HEK293 (cell line): ENCODE measurements around the gene CPNE9.
A peak's percentile ranks its signal among the peaks of the same experiment; 100 is the strongest.

ENCODE experiments used
- CTCF ChIA-PET: fragments of 350-600 bp; formaldehyde crosslinking; extraction: SDS; loops from one replicate; lab custom pipeline; 2021; ENCODE audit warnings: antibody characterized with exemption; lab: Yijun Ruan, JAX
- POLR2A ChIA-PET: fragments of 300-600 bp; formaldehyde crosslinking; extraction: SDS; loops from one replicate; lab custom pipeline; 2020; ENCODE audit warnings: antibody characterized with exemption, inconsistent platforms; lab: Yijun Ruan, JAX
- H3K27ac ChIP-seq: fragments of 200-500 bp; sonication (Bioruptor generic); 2 replicates; pipeline ENCODE4 v1.5.1; 2014; ENCODE audit warnings: low read depth, low read length, control low read depth, inconsistent platforms; ENCODE audit errors: extremely low read depth
- H3K36me3 ChIP-seq, 2 experiments: fragments of 200-500 bp in 1 of 2; sonication (Bioruptor generic) in 1 of 2; 1 replicate in 1 of 2; 2 replicates in 1 of 2; pipeline ENCODE4 v1.5.1; 2014 to 2017; ENCODE audit warnings: inconsistent platforms in 2 of 2, low read length in 2 of 2; ENCODE audit not compliant: control insufficient read depth in 2 of 2, insufficient read depth in 1 of 2
- H3K4me1 ChIP-seq: fragments of 200-500 bp; sonication (Bioruptor generic); 2 replicates; pipeline ENCODE4 v1.5.1; 2014; ENCODE audit warnings: mild to moderate bottlenecking, low read length, inconsistent platforms; ENCODE audit not compliant: control insufficient read depth, insufficient read depth
- H3K4me3 ChIP-seq: 2 replicates; pipeline ENCODE4 v1.5.1; 2011; ENCODE audit warnings: low read depth, mild to moderate bottlenecking, control low read depth, low read length, moderate library complexity
- H3K9me3 ChIP-seq: fragments of 200-500 bp; sonication (Bioruptor generic); 2 replicates; pipeline ENCODE4 v1.5.1; 2014; ENCODE audit warnings: low read depth, low read length, inconsistent platforms; ENCODE audit not compliant: control insufficient read depth, insufficient read depth
- GLIS2 ChIP-seq: fragments of 450-650 bp; formaldehyde crosslinking; IDR thresholded peaks from 2 replicates; pipeline ENCODE4 v1.5.1; 2016; ENCODE audit warnings: missing biosample characterization, missing genetic modification characterization
- REPIN1 ChIP-seq: fragments of 450-650 bp; formaldehyde crosslinking; IDR thresholded peaks from 2 replicates; pipeline ENCODE4 v1.5.1; 2017; ENCODE audit warnings: missing biosample characterization, missing genetic modification characterization, low read depth
- SALL2 ChIP-seq: fragments of 450-650 bp; formaldehyde crosslinking; IDR thresholded peaks from 2 replicates; pipeline ENCODE4 v1.5.0; 2017; ENCODE audit warnings: missing biosample characterization, mild to moderate bottlenecking, missing genetic modification characterization, borderline replicate concordance
- ZBTB6 ChIP-seq: fragments of 450-650 bp; formaldehyde crosslinking; IDR thresholded peaks from 2 replicates; pipeline ENCODE4 v1.5.1; 2017; ENCODE audit warnings: missing biosample characterization, missing genetic modification characterization
- ZNF266 ChIP-seq: fragments of 450-650 bp; formaldehyde crosslinking; IDR thresholded peaks from 2 replicates; pipeline ENCODE4 v1.5.1; 2016; ENCODE audit warnings: missing biosample characterization, missing genetic modification characterization, low read depth
- ZNF324 ChIP-seq: fragments of 450-650 bp; formaldehyde crosslinking; IDR thresholded peaks from 2 replicates; pipeline ENCODE4 v1.5.1; 2016; ENCODE audit warnings: missing biosample characterization, missing genetic modification characterization
- ZNF362 ChIP-seq: fragments of 450-650 bp; formaldehyde crosslinking; IDR thresholded peaks from 2 replicates; pipeline ENCODE4 v1.5.1; 2016; ENCODE audit warnings: missing biosample characterization, missing genetic modification characterization
- ZNF488 ChIP-seq: fragments of 450-650 bp; formaldehyde crosslinking; IDR thresholded peaks from 2 replicates; pipeline ENCODE4 v1.5.1; 2016; ENCODE audit warnings: missing biosample characterization, missing genetic modification characterization
- ZNF510 ChIP-seq: fragments of 450-650 bp; formaldehyde crosslinking; IDR thresholded peaks from 2 replicates; pipeline ENCODE4 v1.5.1; 2018; ENCODE audit warnings: mild to moderate bottlenecking, missing genetic modification characterization, missing biosample characterization; ENCODE audit not compliant: insufficient replicate concordance
- ZNF513 ChIP-seq: fragments of 450-650 bp; IDR thresholded peaks from 2 replicates; pipeline ENCODE4 v1.5.1; 2018; ENCODE audit warnings: missing biosample characterization, missing genetic modification characterization
- ZNF518A ChIP-seq: fragments of 450-650 bp; formaldehyde crosslinking; conservative IDR thresholded peaks from 2 replicates; pipeline ENCODE4 v1.5.1; 2016; ENCODE audit warnings: low read depth, missing biosample characterization, missing genetic modification characterization
- ZNF521 ChIP-seq: fragments of 450-650 bp; formaldehyde crosslinking; IDR thresholded peaks from 2 replicates; pipeline ENCODE4 v1.5.1; 2017; ENCODE audit warnings: missing biosample characterization, mild to moderate bottlenecking, missing genetic modification characterization
- ZNF530 ChIP-seq: fragments of 450-650 bp; formaldehyde crosslinking; IDR thresholded peaks from 2 replicates; pipeline ENCODE4 v1.5.1; 2016; ENCODE audit warnings: low read depth, missing biosample characterization, missing genetic modification characterization
- ZNF621 ChIP-seq: fragments of 450-650 bp; formaldehyde crosslinking; IDR thresholded peaks from 2 replicates; pipeline ENCODE4 v1.5.1; 2017; ENCODE audit warnings: missing biosample characterization, missing genetic modification characterization

The CPNE9 gene

GRCh38 chr3:9673082-9673481 lies 30.6 kb upstream of the CPNE9 start (continued):
- no peak for TF ChIP-seq ZNF518A (tag by site-specific recombination)
- TF ChIP-seq ZNF621 (tag by site-specific recombination): no peak

- TF ChIP-seq ZNF488 (tag by site-specific recombination) (no peak), ZNF521 (tag by site-specific recombination) (no peak), ZNF510 (tag by site-specific recombination) (no peak), SALL2 (tag by site-specific recombination) (no peak), ZNF513 (tag by site-specific recombination) (peak; percentile 91), ZNF324 (tag by site-specific recombination) (no peak)
- TF ChIP-seq, all 188 proteins: peak for 1
- ChIA-PET CTCF (interaction anchor here (0.6 to 0.7 kb wide), 2 partner anchors 169 to 310 kb away, joined by 3 read pairs; no protein-coding TSS in a partner anchor), POLR2A (no interaction called here)
- peaks cover 26 to 95% of the 10 kb centered on the region in 2 experiments for H3K36me3 ChIP-seq
- no peak overlapping the region for H3K27ac ChIP-seq
- H3K9me3 ChIP-seq: no peaks in the 10 kb centered on the region
- H3K4me3 ChIP-seq: no peak overlapping the region
- H3K4me1 ChIP-seq: no peaks in the 10 kb centered on the region
Observed at GRCh38 chr3:9673752-9674151, 29.9 kb upstream of the CPNE9 start.

- no peak overlapping the region for H3K27ac ChIP-seq
- no peaks in the 10 kb centered on the region for H3K9me3 ChIP-seq
- no peak overlapping the region for H3K4me3 ChIP-seq
- peaks cover 26 to 95% of the 10 kb centered on the region in 2 experiments for H3K36me3 ChIP-seq
- POLR2A ChIA-PET: no interaction called here
- H3K4me1 ChIP-seq: no peaks in the 10 kb centered on the region
- CTCF ChIA-PET: interaction anchor here (0.8 to 1.2 kb wide), 2 partner anchors 43 to 144 kb away, joined by 3 to 4 read pairs; no protein-coding TSS in a partner anchor
- TF ChIP-seq ZNF266: no peak
- TF ChIP-seq ZBTB6 (tag by site-specific recombination): no peak
- TF ChIP-seq ZNF530 (tag by site-specific recombination): no peak
- TF ChIP-seq ZNF362 (tag by site-specific recombination): no peak
- TF ChIP-seq REPIN1 (tag by site-specific recombination): no peak
- TF ChIP-seq GLIS2 (tag by site-specific recombination): no peak
Observed at GRCh38 chr3:9675736-9676290, 27.8 kb upstream of the CPNE9 start.
